OCI-LY7 (cell line): ENCODE results near the gene RPS21.

Experiments
- EZH2phosphoT487 ChIP-seq: fragments of 200-600 bp; sonication (generic); IDR thresholded peaks from 2 replicates; pipeline ENCODE4 v1.6.1; 2018; ENCODE audit warnings: low read depth, borderline replicate concordance, mild to moderate bottlenecking, mixed run types, antibody characterized with exemption, low read length, moderate library complexity, mixed read lengths
- TF ChIP-seq, protein P1 (sequence below): fragments of 200-600 bp; sonication (generic); conservative IDR thresholded peaks from 2 replicates; pipeline ENCODE4 v1.5.1; 2014; ENCODE audit warnings: mild to moderate bottlenecking, antibody characterized with exemption, low read length, moderate library complexity, mixed read lengths

DNA sequence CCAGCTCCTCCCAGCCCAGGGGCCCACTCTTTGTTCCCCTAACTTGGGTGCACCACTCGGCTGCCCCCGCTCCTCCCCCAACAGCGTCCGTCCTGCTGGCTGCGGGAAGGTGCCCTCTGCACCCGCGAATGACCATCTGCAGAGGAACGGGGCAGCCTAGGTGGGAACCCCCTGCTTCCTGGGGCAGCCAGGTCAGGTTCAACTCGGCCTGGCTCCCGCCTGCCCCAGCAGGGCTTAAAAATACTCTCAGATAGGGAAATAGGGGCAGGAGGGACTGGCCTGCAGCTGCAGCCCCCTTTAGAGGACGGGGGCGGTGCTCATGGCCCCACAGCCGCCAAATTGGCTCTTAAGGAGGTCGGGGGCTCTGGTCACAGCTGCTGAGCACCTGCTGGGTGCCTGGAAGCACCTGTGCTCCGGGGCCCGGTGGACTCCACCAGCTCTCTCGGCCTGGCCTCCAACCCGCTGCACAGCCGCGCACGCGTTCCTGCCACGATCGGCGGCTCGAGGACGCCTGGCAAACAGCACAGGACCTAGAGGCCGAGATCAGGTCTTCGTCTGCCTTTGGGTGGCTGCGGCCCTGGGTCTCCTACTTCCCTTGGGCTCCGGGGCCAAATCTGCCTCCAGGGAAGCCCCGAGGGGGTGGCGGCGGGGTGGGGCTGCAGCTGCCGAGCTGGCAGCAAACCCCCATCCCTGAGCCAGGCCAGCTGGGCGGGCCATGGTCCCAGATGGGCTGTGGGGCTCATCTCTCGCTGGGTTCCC lies 19.1 kb upstream of the RPS21 start:
- TF ChIP-seq, protein P1, sequence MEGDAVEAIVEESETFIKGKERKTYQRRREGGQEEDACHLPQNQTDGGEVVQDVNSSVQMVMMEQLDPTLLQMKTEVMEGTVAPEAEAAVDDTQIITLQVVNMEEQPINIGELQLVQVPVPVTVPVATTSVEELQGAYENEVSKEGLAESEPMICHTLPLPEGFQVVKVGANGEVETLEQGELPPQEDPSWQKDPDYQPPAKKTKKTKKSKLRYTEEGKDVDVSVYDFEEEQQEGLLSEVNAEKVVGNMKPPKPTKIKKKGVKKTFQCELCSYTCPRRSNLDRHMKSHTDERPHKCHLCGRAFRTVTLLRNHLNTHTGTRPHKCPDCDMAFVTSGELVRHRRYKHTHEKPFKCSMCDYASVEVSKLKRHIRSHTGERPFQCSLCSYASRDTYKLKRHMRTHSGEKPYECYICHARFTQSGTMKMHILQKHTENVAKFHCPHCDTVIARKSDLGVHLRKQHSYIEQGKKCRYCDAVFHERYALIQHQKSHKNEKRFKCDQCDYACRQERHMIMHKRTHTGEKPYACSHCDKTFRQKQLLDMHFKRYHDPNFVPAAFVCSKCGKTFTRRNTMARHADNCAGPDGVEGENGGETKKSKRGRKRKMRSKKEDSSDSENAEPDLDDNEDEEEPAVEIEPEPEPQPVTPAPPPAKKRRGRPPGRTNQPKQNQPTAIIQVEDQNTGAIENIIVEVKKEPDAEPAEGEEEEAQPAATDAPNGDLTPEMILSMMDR: no peak
- no peak for TF ChIP-seq EZH2phosphoT487
